ENCODE data around the gene TSPAN18. TPM values are rescaled to one million over a fixed set of nuclear protein-coding genes. Genes with fewer than 3 reads are reported as not detected.

Gene TSPAN18
- total and polyA plus RNA-seq, 4 experiments from 2014 or later, result 7.3 to 48.6 (median 18.2) TPM

- no peak overlapping the region for H3K4me3 Mint-ChIP-seq
- no peak for DNase-seq
- H3K27ac Mint-ChIP-seq, result no peak overlapping the region
- Histone ChIP-seq H3K27me3 (ENCODE audit: insufficient read depth, low read length) (no peaks in the 10 kb centered on the region), H3K4me1 (ENCODE audit: insufficient read depth, low read length) (no peaks in the 10 kb centered on the region), H3K36me3 (ENCODE audit: insufficient read depth, low read length) (peaks cover 9% of the 10 kb centered on the region), H3K4me3 (ENCODE audit: low read length in 2 of 2) (no peak overlapping the region), H3K9me3 (ENCODE audit: control insufficient read depth in 1 of 2, low read length in 2 of 2) (peaks cover 0 to 4% of the 10 kb centered on the region in 2 donors), H3K27ac (ENCODE audit: low read depth, low read length) (no peak overlapping the region)
- peaks cover 0 to 5% (median 1%) of the 10 kb centered on the region in 4 donors for H3K4me1 Mint-ChIP-seq
- POLR2A ChIA-PET (ENCODE audit: partially characterized antibody), result no interaction called here
- intact Hi-C loops (cut with micrococcal nuclease), result loop anchor here (5.0 kb wide), 1 partner anchor 98 kb away; no protein-coding TSS in a partner anchor
- H3K36me3 Mint-ChIP-seq, result peaks cover 17 to 31% of the 10 kb centered on the region in 2 donors
- CTCF ChIA-PET (ENCODE audit: partially characterized antibody), result interaction anchor here (1.2 kb wide), 1 partner anchor 99 kb away, joined by 3 read pairs; no protein-coding TSS in a partner anchor
- no peaks in the 10 kb centered on the region for H3K27me3 Mint-ChIP-seq
- peaks cover 0 to 11% (median 7%) of the 10 kb centered on the region in 8 donors for H3K9me3 Mint-ChIP-seq
Measured at GRCh38 chr11:44875037-44875436, 148.3 kb downstream of the TSPAN18 start.

- intact Hi-C loops (cut with micrococcal nuclease), result loop anchor here (5.0 kb wide), 1 partner anchor 99 kb away; no protein-coding TSS in a partner anchor
- POLR2A ChIA-PET (ENCODE audit: partially characterized antibody), result no interaction called here
Measured at GRCh38 chr11:44876194-44876723, 149.5 kb downstream of the TSPAN18 start.

GRCh38 chr11:44876906-44877305 lies 150.1 kb downstream of the TSPAN18 start:
- Histone ChIP-seq H3K9me3 (ENCODE audit: control insufficient read depth in 1 of 2, low read length in 2 of 2) (no peaks in the 10 kb centered on the region), H3K36me3 (ENCODE audit: insufficient read depth, low read length) (no peaks in the 10 kb centered on the region), H3K4me1 (ENCODE audit: insufficient read depth, low read length) (no peaks in the 10 kb centered on the region), H3K27ac (ENCODE audit: low read depth, low read length) (no peak overlapping the region), H3K4me3 (ENCODE audit: low read length in 2 of 2) (no peak overlapping the region), H3K27me3 (ENCODE audit: insufficient read depth, low read length) (no peaks in the 10 kb centered on the region)
- no peaks in the 10 kb centered on the region for H3K9me3 Mint-ChIP-seq
- DNase-seq, result no peak
- H3K27ac Mint-ChIP-seq, result no peak overlapping the region
- no peak overlapping the region for H3K4me3 Mint-ChIP-seq
- intact Hi-C loops (cut with micrococcal nuclease), result loop anchor here (5.0 kb wide), 1 partner anchor 100 kb away; no protein-coding TSS in a partner anchor
- peaks cover 3 to 19% of the 10 kb centered on the region in 2 donors for H3K36me3 Mint-ChIP-seq
- ChIA-PET POLR2A (ENCODE audit: partially characterized antibody) (no interaction called here), CTCF (ENCODE audit: partially characterized antibody) (no interaction called here)
- H3K27me3 Mint-ChIP-seq, result no peaks in the 10 kb centered on the region
- peaks cover 0 to 8% (median 1%) of the 10 kb centered on the region in 4 donors for H3K4me1 Mint-ChIP-seq

More at GRCh38 chr11:44876194-44876723, 149.5 kb downstream of the TSPAN18 start:
- Histone ChIP-seq H3K36me3 (ENCODE audit: insufficient read depth, low read length) (no peaks in the 10 kb centered on the region), H3K9me3 (ENCODE audit: control insufficient read depth in 1 of 2, low read length in 2 of 2) (no peaks in the 10 kb centered on the region), H3K4me1 (ENCODE audit: insufficient read depth, low read length) (no peaks in the 10 kb centered on the region), H3K27ac (ENCODE audit: low read depth, low read length) (no peak overlapping the region), H3K4me3 (ENCODE audit: low read length in 2 of 2) (no peak overlapping the region), H3K27me3 (ENCODE audit: insufficient read depth, low read length) (no peaks in the 10 kb centered on the region)
- H3K4me3 Mint-ChIP-seq, result no peak overlapping the region
- H3K36me3 Mint-ChIP-seq, result peaks cover 8 to 23% of the 10 kb centered on the region in 2 donors
- peak overlapping the region in 1 of 7 donors; percentile 42 for H3K27ac Mint-ChIP-seq
- H3K9me3 Mint-ChIP-seq, result peaks cover 0 to 1% (median 0%) of the 10 kb centered on the region in 8 donors
- CTCF ChIA-PET (ENCODE audit: partially characterized antibody), result interaction anchor here (1.2 kb wide), 1 partner anchor 100 kb away, joined by 3 read pairs; no protein-coding TSS in a partner anchor
- no peak for DNase-seq
- H3K27me3 Mint-ChIP-seq, result no peaks in the 10 kb centered on the region
- peaks cover 0 to 5% (median 1%) of the 10 kb centered on the region in 4 donors for H3K4me1 Mint-ChIP-seq

DNA sequence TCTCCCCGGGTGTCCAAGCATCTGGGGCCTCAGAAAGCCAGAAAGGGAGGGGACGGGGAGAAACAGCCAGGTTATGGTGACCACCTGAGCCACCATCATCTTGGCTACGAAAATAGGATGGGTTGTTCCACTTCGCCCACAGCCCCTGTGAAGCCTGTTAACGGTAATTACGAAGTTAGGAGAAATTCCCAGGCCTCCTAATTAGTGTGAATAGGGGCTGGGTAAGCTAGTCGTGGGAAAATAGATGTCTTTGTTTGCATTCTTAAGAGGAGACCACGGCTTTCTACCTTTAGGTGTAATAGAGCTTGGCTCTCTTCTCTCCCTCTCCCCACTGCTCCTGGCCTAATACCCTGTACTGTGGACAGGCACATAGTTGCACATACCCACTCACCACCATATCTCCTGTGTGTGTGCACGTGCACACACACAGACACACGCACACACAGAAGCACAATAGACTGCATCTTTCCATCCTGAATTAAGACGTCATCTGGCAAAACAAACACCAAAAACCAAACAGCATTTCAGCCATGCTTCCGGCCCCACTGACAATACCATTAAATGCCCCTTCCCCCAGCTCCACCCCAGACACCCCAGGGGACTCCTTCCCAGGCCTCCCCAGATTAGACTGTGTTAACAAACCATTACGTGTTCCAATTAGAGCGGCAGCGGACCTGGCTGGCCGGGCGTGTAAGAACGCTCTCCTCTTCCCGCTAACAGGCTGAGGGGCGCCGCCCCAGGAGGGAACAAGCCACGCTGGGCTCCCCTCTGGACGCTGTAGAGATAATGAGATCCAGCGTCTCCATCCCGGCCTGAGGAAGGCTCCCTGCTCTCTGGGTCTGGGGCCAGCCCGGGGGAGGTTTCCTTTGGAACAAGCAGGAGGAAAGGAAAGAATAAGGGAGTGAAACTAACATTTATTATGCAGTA lies 151.1 kb downstream of the TSPAN18 start:
- intact Hi-C loops (cut with micrococcal nuclease), result loop anchor here (5.0 kb wide), 1 partner anchor 101 kb away; no protein-coding TSS in a partner anchor

GRCh38 chr11:44878711-44879110 lies 151.9 kb downstream of the TSPAN18 start:
- H3K9me3 Mint-ChIP-seq, result no peaks in the 10 kb centered on the region
- H3K27me3 Mint-ChIP-seq, result no peaks in the 10 kb centered on the region
- Histone ChIP-seq H3K4me1 (ENCODE audit: insufficient read depth, low read length) (no peaks in the 10 kb centered on the region), H3K9me3 (ENCODE audit: control insufficient read depth in 1 of 2, low read length in 2 of 2) (no peaks in the 10 kb centered on the region), H3K27me3 (ENCODE audit: insufficient read depth, low read length) (no peaks in the 10 kb centered on the region), H3K4me3 (ENCODE audit: low read length in 2 of 2) (no peak overlapping the region), H3K27ac (ENCODE audit: low read depth, low read length) (no peak overlapping the region), H3K36me3 (ENCODE audit: insufficient read depth, low read length) (no peaks in the 10 kb centered on the region)
- ChIA-PET POLR2A (ENCODE audit: partially characterized antibody) (no interaction called here), CTCF (ENCODE audit: partially characterized antibody) (no interaction called here)
- H3K27ac Mint-ChIP-seq, result no peak overlapping the region
- intact Hi-C loops (cut with micrococcal nuclease), result loop anchor here (5.0 kb wide), 1 partner anchor 101 kb away; no protein-coding TSS in a partner anchor
- no peak for DNase-seq
- peaks cover 1 to 19% (median 4%) of the 10 kb centered on the region in 4 donors for H3K4me1 Mint-ChIP-seq
- H3K36me3 Mint-ChIP-seq, result peaks cover 7 to 19% of the 10 kb centered on the region in 2 donors
- no peak overlapping the region for H3K4me3 Mint-ChIP-seq

More for the DNA sequence above, 151.1 kb downstream of the TSPAN18 start:
- CTCF ChIA-PET (ENCODE audit: partially characterized antibody), result no interaction called here
- H3K4me1 Mint-ChIP-seq, result peaks cover under 1 to 15% (median 2%) of the 10 kb centered on the region in 4 donors
- H3K36me3 Mint-ChIP-seq, result peaks cover 7 to 17% of the 10 kb centered on the region in 2 donors
- no peak for DNase-seq
- Histone ChIP-seq H3K27ac (ENCODE audit: low read depth, low read length) (no peak overlapping the region), H3K4me3 (ENCODE audit: low read length in 2 of 2) (no peak overlapping the region), H3K27me3 (ENCODE audit: insufficient read depth, low read length) (no peaks in the 10 kb centered on the region), H3K4me1 (ENCODE audit: insufficient read depth, low read length) (no peaks in the 10 kb centered on the region), H3K36me3 (ENCODE audit: insufficient read depth, low read length) (no peaks in the 10 kb centered on the region), H3K9me3 (ENCODE audit: control insufficient read depth in 1 of 2, low read length in 2 of 2) (no peaks in the 10 kb centered on the region)
- POLR2A ChIA-PET (ENCODE audit: partially characterized antibody), result no interaction called here
- no peaks in the 10 kb centered on the region for H3K27me3 Mint-ChIP-seq
- H3K9me3 Mint-ChIP-seq, result no peaks in the 10 kb centered on the region
- H3K4me3 Mint-ChIP-seq, result no peak overlapping the region
- H3K27ac Mint-ChIP-seq, result no peak overlapping the region

DNA sequence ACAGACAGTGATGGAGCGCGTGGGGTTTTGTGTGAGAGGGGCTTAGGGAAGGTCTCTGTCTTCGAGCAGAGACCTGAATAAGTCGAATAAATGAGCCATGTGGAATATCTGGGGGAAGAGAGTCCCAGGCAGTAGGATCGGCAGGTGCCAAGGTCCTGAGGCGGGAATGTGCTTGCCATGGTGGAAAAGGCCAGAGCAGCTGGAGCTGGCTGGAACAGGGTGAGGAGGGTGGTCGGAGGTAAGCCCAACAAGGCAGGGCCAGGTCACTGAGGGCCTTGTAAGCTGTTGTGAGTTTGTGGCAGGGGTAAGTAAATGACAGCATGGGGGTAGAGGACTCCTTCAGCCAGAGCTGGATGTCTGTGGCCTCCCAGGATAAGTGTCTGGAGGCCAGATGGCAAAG lies 152.7 kb downstream of the TSPAN18 start:
- Histone ChIP-seq H3K27me3 (ENCODE audit: insufficient read depth, low read length) (no peaks in the 10 kb centered on the region), H3K27ac (ENCODE audit: low read depth, low read length) (no peak overlapping the region), H3K4me1 (ENCODE audit: insufficient read depth, low read length) (no peaks in the 10 kb centered on the region), H3K36me3 (ENCODE audit: insufficient read depth, low read length) (no peaks in the 10 kb centered on the region), H3K9me3 (ENCODE audit: control insufficient read depth in 1 of 2, low read length in 2 of 2) (no peaks in the 10 kb centered on the region), H3K4me3 (ENCODE audit: low read length in 2 of 2) (no peak overlapping the region)
- Mint-ChIP-seq H3K27ac (no peak overlapping the region), H3K4me1 (peaks cover 0 to 22% (median 4%) of the 10 kb centered on the region in 4 donors), H3K27me3 (no peaks in the 10 kb centered on the region), H3K9me3 (no peaks in the 10 kb centered on the region), H3K36me3 (peaks cover 7 to 21% of the 10 kb centered on the region in 2 donors), H3K4me3 (no peak overlapping the region)
- intact Hi-C loops (cut with micrococcal nuclease), result loop anchor here (5.0 kb wide), 1 partner anchor 102 kb away; no protein-coding TSS in a partner anchor
- no peak for DNase-seq
- CTCF ChIA-PET (ENCODE audit: partially characterized antibody), result no interaction called here
- POLR2A ChIA-PET (ENCODE audit: partially characterized antibody), result no interaction called here

DNA sequence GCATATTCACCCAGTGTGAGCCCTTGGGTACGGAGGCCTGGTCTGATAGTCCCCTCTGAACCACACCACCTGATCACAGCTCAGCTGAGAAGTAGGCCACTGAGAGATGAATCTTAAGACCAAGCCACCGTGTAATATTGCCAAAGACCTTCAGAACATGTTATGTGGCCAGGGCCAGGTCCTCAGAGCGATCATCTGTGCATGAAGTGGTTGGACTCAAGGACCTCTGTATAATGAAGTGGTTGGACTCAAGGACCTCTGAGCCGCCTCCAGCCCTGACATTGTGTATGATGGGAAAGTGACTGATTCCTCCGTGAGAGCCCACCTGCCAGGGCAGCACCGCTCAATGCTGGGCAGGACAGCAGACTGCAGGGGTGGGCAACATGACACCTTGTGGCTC lies 153.7 kb downstream of the TSPAN18 start:
- H3K9me3 ChIP-seq (ENCODE audit: control insufficient read depth in 1 of 2, low read length in 2 of 2), result no peaks in the 10 kb centered on the region
- Mint-ChIP-seq H3K27me3 (no peaks in the 10 kb centered on the region), H3K36me3 (peaks cover 7 to 22% of the 10 kb centered on the region in 2 donors), H3K27ac (no peak overlapping the region), H3K4me3 (no peak overlapping the region), H3K4me1 (peaks cover 0 to 23% (median 4%) of the 10 kb centered on the region in 4 donors), H3K9me3 (no peaks in the 10 kb centered on the region)
- intact Hi-C loops (cut with micrococcal nuclease), result no loop called here
- H3K36me3 ChIP-seq (ENCODE audit: insufficient read depth, low read length), result no peaks in the 10 kb centered on the region
- ChIA-PET POLR2A (ENCODE audit: partially characterized antibody) (no interaction called here), CTCF (ENCODE audit: partially characterized antibody) (interaction anchor here (1.1 kb wide), 1 partner anchor 31 kb away, joined by 3 read pairs; no protein-coding TSS in a partner anchor)
- no peak for DNase-seq
- H3K27ac ChIP-seq (ENCODE audit: low read depth, low read length), result no peak overlapping the region
- no peaks in the 10 kb centered on the region for H3K4me1 ChIP-seq (ENCODE audit: insufficient read depth, low read length)
- no peak overlapping the region for H3K4me3 ChIP-seq (ENCODE audit: low read length in 2 of 2)
- no peaks in the 10 kb centered on the region for H3K27me3 ChIP-seq (ENCODE audit: insufficient read depth, low read length)
